Measurements from ENCODE around the gene NUDCD3.

- no peak for TF ChIP-seq CTCF (conservative IDR thresholded peaks at IDR 0.05; ENCODE audit: low read length)
- no peak for TF ChIP-seq EZH2phosphoT487 (IDR thresholded peaks at IDR 0.05; ENCODE audit: borderline replicate concordance)
Measured at GRCh38 chr7:44380189-44380830, 110.1 kb downstream of the NUDCD3 start.
